Mammary epithelial cell (primary cell): ENCODE measurements around the gene NPC2.

Experiments
- EZH2 ChIP-seq: IDR thresholded peaks from 2 replicates; pipeline ENCODE4 v1.6.1; 2012; ENCODE audit warnings: low read length, inconsistent platforms, borderline replicate concordance
- TF ChIP-seq, protein P1 (sequence below), 2 donors: IDR thresholded peaks in 1 of 2; conservative IDR thresholded peaks in 1 of 2; 2 replicates each; pipeline ENCODE4 v1.5.1; 2011 to 2012; ENCODE audit warnings: inconsistent platforms in 2 of 2, low read length in 2 of 2, mild to moderate bottlenecking in 2 of 2, control low read depth in 1 of 2, low read depth in 1 of 2; ENCODE audit not compliant: insufficient read depth in 1 of 2; ENCODE audit errors: extremely low read depth in 1 of 2

DNA sequence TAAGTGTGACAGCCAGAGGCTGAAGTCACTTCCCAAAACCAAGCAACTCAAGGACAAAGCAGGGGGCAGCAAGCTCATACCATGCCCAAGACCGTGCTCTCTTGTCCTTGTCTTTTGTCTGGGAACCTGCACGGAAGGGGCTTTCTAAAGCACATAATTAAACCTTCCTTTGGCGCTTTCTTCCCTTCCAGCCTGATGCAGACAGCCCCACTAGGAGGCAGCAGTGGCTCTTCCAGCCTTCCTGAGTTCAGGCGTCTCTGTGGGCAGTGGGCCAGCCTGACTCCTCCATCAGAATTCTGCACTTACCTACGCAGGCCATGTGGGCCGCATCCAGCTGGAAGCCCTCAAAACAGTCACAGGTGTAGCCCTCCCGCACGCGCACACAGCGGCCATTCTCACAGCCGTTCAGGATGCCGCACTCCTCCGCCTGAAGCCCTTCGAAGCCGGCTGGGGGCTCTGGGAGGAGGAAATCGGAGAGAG lies 8.1 kb upstream of the NPC2 start:
- TF ChIP-seq EZH2 = no peak
- TF ChIP-seq, protein P1, sequence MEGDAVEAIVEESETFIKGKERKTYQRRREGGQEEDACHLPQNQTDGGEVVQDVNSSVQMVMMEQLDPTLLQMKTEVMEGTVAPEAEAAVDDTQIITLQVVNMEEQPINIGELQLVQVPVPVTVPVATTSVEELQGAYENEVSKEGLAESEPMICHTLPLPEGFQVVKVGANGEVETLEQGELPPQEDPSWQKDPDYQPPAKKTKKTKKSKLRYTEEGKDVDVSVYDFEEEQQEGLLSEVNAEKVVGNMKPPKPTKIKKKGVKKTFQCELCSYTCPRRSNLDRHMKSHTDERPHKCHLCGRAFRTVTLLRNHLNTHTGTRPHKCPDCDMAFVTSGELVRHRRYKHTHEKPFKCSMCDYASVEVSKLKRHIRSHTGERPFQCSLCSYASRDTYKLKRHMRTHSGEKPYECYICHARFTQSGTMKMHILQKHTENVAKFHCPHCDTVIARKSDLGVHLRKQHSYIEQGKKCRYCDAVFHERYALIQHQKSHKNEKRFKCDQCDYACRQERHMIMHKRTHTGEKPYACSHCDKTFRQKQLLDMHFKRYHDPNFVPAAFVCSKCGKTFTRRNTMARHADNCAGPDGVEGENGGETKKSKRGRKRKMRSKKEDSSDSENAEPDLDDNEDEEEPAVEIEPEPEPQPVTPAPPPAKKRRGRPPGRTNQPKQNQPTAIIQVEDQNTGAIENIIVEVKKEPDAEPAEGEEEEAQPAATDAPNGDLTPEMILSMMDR (conservative IDR thresholded peaks at IDR 0.05 in 1 of 2, IDR thresholded peaks at IDR 0.05 in 1 of 2; ENCODE audit: extremely low read depth in 1 of 2, insufficient read depth in 1 of 2, low read depth in 1 of 2, low read length in 2 of 2) = peak; percentile 87 to 88
